Measurements from ENCODE around the gene TBC1D1.

The TBC1D1 gene

DNA sequence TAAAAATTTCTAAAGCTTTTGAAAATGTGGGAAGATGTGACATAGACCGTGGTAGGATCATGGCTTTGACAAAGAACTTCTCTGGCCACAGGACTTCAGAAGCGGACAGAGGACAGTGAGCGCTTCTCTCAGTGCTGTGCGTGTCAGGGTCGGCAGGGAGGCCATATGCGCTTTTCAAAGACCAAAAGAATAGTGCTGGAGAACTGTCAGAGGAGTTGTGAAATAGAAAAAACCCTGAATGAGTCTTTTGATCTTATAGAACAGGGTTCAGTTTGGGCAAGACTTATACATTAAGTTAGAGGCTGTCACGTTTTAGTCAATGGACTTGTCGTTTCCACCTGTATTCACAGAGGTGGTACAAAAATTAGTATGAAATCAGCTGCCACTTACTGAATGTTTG is 146.7 kb downstream of the TBC1D1 start:
- Histone ChIP-seq H3K27me3 (replicated peaks; ENCODE audit: control insufficient read depth, insufficient read depth, low read length, poor library complexity, severe bottlenecking) (no peaks in the 10 kb centered on the region), H3K36me3 (ENCODE audit: control insufficient read depth, insufficient read depth, low read length) (peaks cover 6% of the 10 kb centered on the region), H3K27ac (ENCODE audit: insufficient read depth, low read length, poor library complexity, severe bottlenecking) (no peak overlapping the region), H3K4me3 (ENCODE audit: insufficient read depth, low read depth, low read length, poor library complexity, severe bottlenecking) (no peak overlapping the region), H3K4me1 (ENCODE audit: control insufficient read depth, insufficient read depth, low read length, poor library complexity, severe bottlenecking) (no peaks in the 10 kb centered on the region), H3K9me3 (ENCODE audit: control insufficient read depth, low read length) (no peaks in the 10 kb centered on the region)
- no peak for DNase-seq

GRCh38 chr4:38040619-38041018 is 149.7 kb downstream of the TBC1D1 start:
- H3K4me3 ChIP-seq (ENCODE audit: insufficient read depth, low read depth, low read length, poor library complexity, severe bottlenecking), result no peak overlapping the region
- peaks cover 10% of the 10 kb centered on the region for H3K36me3 ChIP-seq (ENCODE audit: control insufficient read depth, insufficient read depth, low read length)
- H3K27ac ChIP-seq (ENCODE audit: insufficient read depth, low read length, poor library complexity, severe bottlenecking), result no peak overlapping the region
- no peaks in the 10 kb centered on the region for H3K4me1 ChIP-seq (ENCODE audit: control insufficient read depth, insufficient read depth, low read length, poor library complexity, severe bottlenecking)
- H3K9me3 ChIP-seq (ENCODE audit: control insufficient read depth, low read length), result no peaks in the 10 kb centered on the region
- H3K27me3 ChIP-seq (replicated peaks; ENCODE audit: control insufficient read depth, insufficient read depth, low read length, poor library complexity, severe bottlenecking), result no peaks in the 10 kb centered on the region
- DNase-seq, result no peak

DNA sequence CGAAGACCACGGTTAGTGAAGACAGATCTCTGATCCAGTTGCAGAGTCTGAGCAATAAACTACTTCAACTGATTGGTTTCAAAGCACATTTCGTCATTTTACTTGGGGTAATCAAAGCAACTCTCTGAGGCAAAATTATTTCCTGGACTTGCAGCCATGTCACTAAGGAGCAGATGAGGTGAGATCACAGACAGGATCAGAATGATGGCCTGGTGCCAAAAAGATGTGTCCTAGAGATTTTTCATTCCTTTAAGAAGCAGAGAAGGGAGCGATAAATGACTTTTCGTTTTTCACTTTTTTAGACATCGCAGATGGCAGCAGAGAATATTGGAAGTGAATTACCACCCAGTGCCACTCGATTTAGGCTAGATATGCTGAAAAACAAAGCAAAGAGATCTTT is 153.2 kb downstream of the TBC1D1 start:
- H3K4me1 ChIP-seq (ENCODE audit: control insufficient read depth, insufficient read depth, low read length, poor library complexity, severe bottlenecking), result no peaks in the 10 kb centered on the region
- DNase-seq, result no peak
- peaks cover 12% of the 10 kb centered on the region for H3K36me3 ChIP-seq (ENCODE audit: control insufficient read depth, insufficient read depth, low read length)
- no peaks in the 10 kb centered on the region for H3K9me3 ChIP-seq (ENCODE audit: control insufficient read depth, low read length)
- H3K4me3 ChIP-seq (ENCODE audit: insufficient read depth, low read depth, low read length, poor library complexity, severe bottlenecking), result no peak overlapping the region
- H3K27ac ChIP-seq (ENCODE audit: insufficient read depth, low read length, poor library complexity, severe bottlenecking), result no peak overlapping the region
- no peaks in the 10 kb centered on the region for H3K27me3 ChIP-seq (replicated peaks; ENCODE audit: control insufficient read depth, insufficient read depth, low read length, poor library complexity, severe bottlenecking)

DNA sequence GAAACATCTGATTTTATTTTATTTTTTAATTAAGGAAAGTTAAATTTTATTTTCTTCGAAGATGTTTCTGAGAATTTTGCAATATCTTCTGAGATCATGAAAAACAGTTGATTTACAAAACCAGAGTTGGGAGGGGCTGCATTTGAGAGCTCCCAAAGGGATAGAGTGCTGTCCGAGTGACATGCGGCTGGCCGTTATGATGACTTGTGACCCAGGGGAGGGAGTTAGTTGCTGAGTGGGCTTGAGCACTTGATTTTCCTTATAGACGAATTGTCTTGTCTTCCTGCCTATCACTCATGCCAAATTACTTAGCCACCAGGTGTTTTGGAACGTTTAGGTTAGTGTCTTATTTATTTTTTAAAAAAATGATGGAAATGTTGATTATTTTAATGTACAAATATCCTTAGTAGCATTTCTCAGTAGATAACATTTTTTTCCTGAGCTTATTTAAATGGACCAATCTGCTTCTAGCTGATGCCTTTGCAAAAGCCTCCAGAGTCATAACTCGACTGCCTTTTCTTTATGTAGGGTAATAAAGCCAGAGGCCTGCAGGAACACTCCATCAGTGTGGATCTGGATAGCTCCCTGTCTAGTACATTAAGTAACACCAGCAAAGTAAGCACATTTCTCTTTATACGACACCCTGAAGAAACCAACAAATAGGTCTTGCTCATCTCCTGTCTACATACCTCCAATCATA is 154.6 kb downstream of the TBC1D1 start:
- H3K9me3 ChIP-seq (ENCODE audit: control insufficient read depth, low read length), result no peaks in the 10 kb centered on the region
- no peaks in the 10 kb centered on the region for H3K27me3 ChIP-seq (replicated peaks; ENCODE audit: control insufficient read depth, insufficient read depth, low read length, poor library complexity, severe bottlenecking)
- DNase-seq, result no peak
- no peaks in the 10 kb centered on the region for H3K4me1 ChIP-seq (ENCODE audit: control insufficient read depth, insufficient read depth, low read length, poor library complexity, severe bottlenecking)
- H3K4me3 ChIP-seq (ENCODE audit: insufficient read depth, low read depth, low read length, poor library complexity, severe bottlenecking), result no peak overlapping the region
- no peak overlapping the region for H3K27ac ChIP-seq (ENCODE audit: insufficient read depth, low read length, poor library complexity, severe bottlenecking)
- peaks cover 22% of the 10 kb centered on the region for H3K36me3 ChIP-seq (ENCODE audit: control insufficient read depth, insufficient read depth, low read length)

- Histone ChIP-seq H3K9me3 (ENCODE audit: control insufficient read depth, low read length) (no peaks in the 10 kb centered on the region), H3K27ac (ENCODE audit: insufficient read depth, low read length, poor library complexity, severe bottlenecking) (no peak overlapping the region), H3K4me3 (ENCODE audit: insufficient read depth, low read depth, low read length, poor library complexity, severe bottlenecking) (no peak overlapping the region), H3K27me3 (replicated peaks; ENCODE audit: control insufficient read depth, insufficient read depth, low read length, poor library complexity, severe bottlenecking) (no peaks in the 10 kb centered on the region), H3K4me1 (ENCODE audit: control insufficient read depth, insufficient read depth, low read length, poor library complexity, severe bottlenecking) (no peaks in the 10 kb centered on the region), H3K36me3 (ENCODE audit: control insufficient read depth, insufficient read depth, low read length) (peaks cover 28% of the 10 kb centered on the region)
- no peak for DNase-seq
These were observed 156.0 kb downstream of the TBC1D1 start for GRCh38 chr4:38046727-38047489.

DNA sequence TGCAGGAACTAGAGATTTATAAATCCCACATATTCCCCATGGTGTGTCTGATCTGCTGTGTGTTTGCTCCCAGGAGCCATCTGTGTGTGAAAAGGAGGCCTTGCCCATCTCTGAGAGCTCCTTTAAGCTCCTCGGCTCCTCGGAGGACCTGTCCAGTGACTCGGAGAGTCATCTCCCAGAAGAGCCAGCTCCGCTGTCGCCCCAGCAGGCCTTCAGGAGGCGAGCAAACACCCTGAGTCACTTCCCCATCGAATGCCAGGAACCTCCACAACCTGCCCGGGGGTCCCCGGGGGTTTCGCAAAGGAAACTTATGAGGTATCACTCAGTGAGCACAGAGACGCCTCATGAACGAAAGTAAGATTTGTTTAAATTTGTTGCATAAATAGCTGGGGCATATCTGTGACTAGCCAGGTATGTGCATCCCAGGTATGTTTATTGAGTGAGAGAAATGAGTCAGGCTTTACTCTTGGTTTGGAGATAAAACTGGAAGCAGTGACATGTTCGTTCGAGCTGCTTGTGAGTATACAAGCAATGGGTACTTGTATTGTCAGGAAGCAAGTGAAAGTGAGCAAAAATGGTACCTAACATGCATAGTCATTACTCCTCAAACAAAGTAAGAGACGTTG is 158.8 kb downstream of the TBC1D1 start:
- Histone ChIP-seq H3K4me1 (ENCODE audit: control insufficient read depth, insufficient read depth, low read length, poor library complexity, severe bottlenecking) (no peaks in the 10 kb centered on the region), H3K27ac (ENCODE audit: insufficient read depth, low read length, poor library complexity, severe bottlenecking) (no peak overlapping the region), H3K4me3 (ENCODE audit: insufficient read depth, low read depth, low read length, poor library complexity, severe bottlenecking) (no peak overlapping the region), H3K9me3 (ENCODE audit: control insufficient read depth, low read length) (no peaks in the 10 kb centered on the region), H3K27me3 (replicated peaks; ENCODE audit: control insufficient read depth, insufficient read depth, low read length, poor library complexity, severe bottlenecking) (no peaks in the 10 kb centered on the region), H3K36me3 (ENCODE audit: control insufficient read depth, insufficient read depth, low read length) (peaks cover 35% of the 10 kb centered on the region)
- no peak for DNase-seq

DNA sequence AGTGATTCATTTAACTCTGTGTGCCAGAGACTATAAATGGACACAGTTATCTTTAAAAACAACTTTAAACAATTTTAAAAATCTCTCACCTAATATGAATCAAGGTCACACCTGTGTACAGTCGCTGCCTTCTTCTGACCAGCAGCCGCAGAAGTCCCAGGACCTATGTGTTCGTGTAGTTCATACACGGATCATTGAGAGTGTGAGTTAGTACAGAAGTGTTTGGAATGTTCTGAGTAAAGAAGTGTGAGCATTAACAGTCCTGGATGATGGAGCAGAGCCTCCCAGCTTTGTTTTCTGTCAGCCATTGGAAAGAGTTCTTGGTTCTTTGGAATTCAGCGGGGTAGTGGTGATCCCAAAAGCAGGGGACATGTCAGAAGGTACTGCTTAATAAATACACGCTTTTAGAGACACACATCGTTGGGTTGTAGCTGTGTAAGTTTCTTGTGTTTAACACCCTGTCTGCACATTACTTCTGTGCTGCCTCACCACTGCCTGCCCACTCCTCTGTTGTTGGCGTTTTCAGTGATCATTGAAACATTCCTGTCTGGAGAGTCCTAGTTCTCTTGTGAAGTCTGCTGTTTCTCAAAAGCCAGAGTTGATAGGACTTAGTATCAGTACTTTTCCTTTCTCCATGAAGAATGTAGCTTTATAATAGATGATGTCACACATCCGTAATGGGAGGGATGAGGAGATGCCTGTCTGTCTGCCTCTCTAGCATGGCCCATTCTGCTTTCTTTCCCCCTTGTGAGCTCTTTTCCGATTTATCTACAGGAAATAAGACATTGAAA is 159.9 kb downstream of the TBC1D1 start:
- Histone ChIP-seq H3K4me1 (ENCODE audit: control insufficient read depth, insufficient read depth, low read length, poor library complexity, severe bottlenecking) (no peaks in the 10 kb centered on the region), H3K36me3 (ENCODE audit: control insufficient read depth, insufficient read depth, low read length) (peaks cover 40% of the 10 kb centered on the region), H3K4me3 (ENCODE audit: insufficient read depth, low read depth, low read length, poor library complexity, severe bottlenecking) (no peak overlapping the region), H3K27me3 (replicated peaks; ENCODE audit: control insufficient read depth, insufficient read depth, low read length, poor library complexity, severe bottlenecking) (no peaks in the 10 kb centered on the region), H3K27ac (ENCODE audit: insufficient read depth, low read length, poor library complexity, severe bottlenecking) (no peak overlapping the region), H3K9me3 (ENCODE audit: control insufficient read depth, low read length) (no peaks in the 10 kb centered on the region)
- DNase-seq, result no peak

DNA sequence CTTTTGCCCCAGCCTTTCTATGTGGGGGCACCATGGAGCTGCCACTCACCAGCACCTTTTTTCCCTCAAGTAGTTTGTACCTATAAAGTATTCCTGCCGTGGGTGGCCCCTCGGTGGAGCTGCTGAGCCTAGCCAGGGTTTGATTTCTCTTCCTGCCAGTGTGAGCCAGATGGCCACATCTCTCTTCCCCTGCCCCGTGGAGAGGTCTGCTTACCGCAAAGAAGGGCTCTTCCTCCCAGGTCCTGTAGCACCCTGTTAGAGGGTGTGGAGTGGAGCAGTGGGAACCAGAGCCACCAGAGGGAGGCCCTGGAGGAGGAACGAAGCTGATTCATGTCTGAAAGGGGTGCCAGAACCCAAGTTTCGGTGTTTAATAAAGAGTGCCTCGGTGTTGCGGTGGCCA is 164.7 kb downstream of the TBC1D1 start:
- Histone ChIP-seq H3K4me1 (ENCODE audit: control insufficient read depth, insufficient read depth, low read length, poor library complexity, severe bottlenecking) (no peaks in the 10 kb centered on the region), H3K9me3 (ENCODE audit: control insufficient read depth, low read length) (no peaks in the 10 kb centered on the region), H3K27ac (ENCODE audit: insufficient read depth, low read length, poor library complexity, severe bottlenecking) (peak overlapping the region; percentile 21), H3K4me3 (ENCODE audit: insufficient read depth, low read depth, low read length, poor library complexity, severe bottlenecking) (no peak overlapping the region), H3K36me3 (ENCODE audit: control insufficient read depth, insufficient read depth, low read length) (peaks cover 33% of the 10 kb centered on the region), H3K27me3 (replicated peaks; ENCODE audit: control insufficient read depth, insufficient read depth, low read length, poor library complexity, severe bottlenecking) (no peaks in the 10 kb centered on the region)
- DNase-seq, result no peak

GRCh38 chr4:38056011-38056685 is 165.3 kb downstream of the TBC1D1 start:
- peaks cover 28% of the 10 kb centered on the region for H3K36me3 ChIP-seq (ENCODE audit: control insufficient read depth, insufficient read depth, low read length)

More at GRCh38 chr4:38056011-38056685, 165.3 kb downstream of the TBC1D1 start:
- Histone ChIP-seq H3K9me3 (ENCODE audit: control insufficient read depth, low read length) (no peaks in the 10 kb centered on the region), H3K27ac (ENCODE audit: insufficient read depth, low read length, poor library complexity, severe bottlenecking) (no peak overlapping the region), H3K4me3 (ENCODE audit: insufficient read depth, low read depth, low read length, poor library complexity, severe bottlenecking) (no peak overlapping the region), H3K27me3 (replicated peaks; ENCODE audit: control insufficient read depth, insufficient read depth, low read length, poor library complexity, severe bottlenecking) (no peaks in the 10 kb centered on the region), H3K4me1 (ENCODE audit: control insufficient read depth, insufficient read depth, low read length, poor library complexity, severe bottlenecking) (no peaks in the 10 kb centered on the region)
- DNase-seq, result no peak
